ENCODE measurements around the gene RYR3.

The RYR3 gene

DNA sequence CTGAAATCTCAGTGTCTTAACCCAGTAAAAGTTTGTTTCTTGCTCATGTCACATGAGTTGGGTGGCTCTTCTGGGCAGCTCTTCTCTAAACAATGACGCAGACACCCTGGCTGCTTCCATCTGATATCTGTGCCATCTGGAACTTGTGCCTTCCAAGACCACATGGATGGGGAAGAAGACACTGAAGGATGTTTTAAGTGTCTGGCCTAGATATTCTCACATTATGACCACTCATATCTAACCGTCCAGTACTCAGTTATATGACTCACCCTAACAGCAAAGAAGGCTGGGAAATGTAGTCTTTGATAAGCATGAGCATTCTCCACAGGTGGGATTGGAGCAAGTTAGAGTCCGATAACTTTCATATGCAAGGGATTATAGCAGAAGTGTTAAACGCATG is 66.4 kb downstream of the RYR3 start:
- no peak for TF ChIP-seq CTCF (IDR thresholded peaks at IDR 0.05; ENCODE audit: low read depth, low read length, missing control alignments)
- H3K4me3 ChIP-seq (ENCODE audit: low read depth, low read length): no peak overlapping the region
- no peak for DNase-seq (ENCODE audit: low read depth)

GRCh38 chr15:33378866-33379480 is 68.2 kb downstream of the RYR3 start:
- no peak overlapping the region for H3K4me3 ChIP-seq (ENCODE audit: low read depth, low read length)
- no peak for DNase-seq (ENCODE audit: low read depth)
- TF ChIP-seq CTCF (IDR thresholded peaks at IDR 0.05; ENCODE audit: low read depth, low read length, missing control alignments): no peak

GRCh38 chr15:33380406-33380805 is 69.6 kb downstream of the RYR3 start:
- no peak for DNase-seq (ENCODE audit: low read depth)
- no peak for TF ChIP-seq CTCF (IDR thresholded peaks at IDR 0.05; ENCODE audit: low read depth, low read length, missing control alignments)
- H3K4me3 ChIP-seq (ENCODE audit: low read depth, low read length): no peak overlapping the region

DNA sequence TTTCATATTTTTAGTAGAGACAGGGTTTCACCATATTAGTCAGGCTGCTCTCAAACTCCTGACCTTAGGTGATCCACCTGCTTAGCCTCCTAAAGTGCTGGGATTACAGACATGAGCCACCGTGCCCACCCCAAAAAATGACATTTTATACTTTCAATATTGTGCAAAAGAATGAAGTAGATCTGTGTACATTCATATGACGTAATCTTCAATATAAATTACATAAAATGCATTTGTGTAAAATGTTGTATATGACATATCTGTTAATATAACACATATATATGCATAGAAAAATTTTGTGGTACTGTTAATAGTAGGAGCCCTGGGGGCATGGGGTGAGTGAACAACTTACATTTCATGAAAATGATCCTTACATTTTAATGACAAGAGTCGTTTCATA is 71.7 kb downstream of the RYR3 start:
- no peak for TF ChIP-seq CTCF (IDR thresholded peaks at IDR 0.05; ENCODE audit: low read depth, low read length, missing control alignments)
- no peak overlapping the region for H3K4me3 ChIP-seq (ENCODE audit: low read depth, low read length)

GRCh38 chr15:33384307-33384706 is 73.5 kb downstream of the RYR3 start:
- no peak overlapping the region for H3K4me3 ChIP-seq (ENCODE audit: low read depth, low read length)

More for the DNA sequence above, 71.7 kb downstream of the RYR3 start:
- DNase-seq (ENCODE audit: low read depth): no peak

GRCh38 chr15:33392453-33392852 is 81.7 kb downstream of the RYR3 start:
- no peak for TF ChIP-seq CTCF (IDR thresholded peaks at IDR 0.05; ENCODE audit: low read depth, low read length, missing control alignments)
- H3K4me3 ChIP-seq (ENCODE audit: low read depth, low read length): no peak overlapping the region
- DNase-seq (ENCODE audit: low read depth): no peak

More at GRCh38 chr15:33384307-33384706, 73.5 kb downstream of the RYR3 start:
- TF ChIP-seq CTCF (IDR thresholded peaks at IDR 0.05; ENCODE audit: low read depth, low read length, missing control alignments): no peak
- no peak for DNase-seq (ENCODE audit: low read depth)

GRCh38 chr15:33393546-33393945 is 82.8 kb downstream of the RYR3 start:
- TF ChIP-seq CTCF (IDR thresholded peaks at IDR 0.05; ENCODE audit: low read depth, low read length, missing control alignments): no peak
- no peak for DNase-seq (ENCODE audit: low read depth)
- no peak overlapping the region for H3K4me3 ChIP-seq (ENCODE audit: low read depth, low read length)
